Endothelial cell of umbilical vein (primary cell): ENCODE data around the gene LFNG. TPM values are rescaled to one million over a fixed set of nuclear protein-coding genes. Genes with fewer than 3 reads are reported as not detected.

Experiments used
- BruUV-seq: library from RNA; stranded (reverse); fragments of 400-500 nt; replicated peaks from 2 replicates; lab custom pipeline; 2021; lab: Mats Ljungman, UMichigan
- CTCF ChIA-PET: fragments of 300-600, 350-600 bp; sonication (Branson Sonifier 250); formaldehyde crosslinking; loops from one replicate; lab custom pipeline; 2021; ENCODE audit warnings: antibody characterized with exemption, inconsistent platforms; lab: Charles Lee
- POLR2A ChIA-PET: fragments of 300-600, 350-600 bp; sonication (Branson Sonifier 250); formaldehyde crosslinking; loops from one replicate; lab custom pipeline; 2021; ENCODE audit warnings: antibody characterized with exemption, inconsistent platforms; lab: Charles Lee
- DNase-seq: peaks from one replicate; pipeline ENCODE4 v3.0.0-alpha.2; 2011; ENCODE audit warnings: low read depth, low spot score
- FAIRE-seq: peaks from 2 replicates; lab custom pipeline; 2011; peaks lifted over from hg19 to GRCh38; lab: Jason Lieb, UNC
- H2AFZ ChIP-seq: 2 replicates; pipeline ENCODE4 v1.6.0; 2012; ENCODE audit warnings: low read depth, low read length, control low read depth, inconsistent platforms
- H3K27ac ChIP-seq: 2 replicates; pipeline ENCODE4 v1.5.1; 2011; ENCODE audit warnings: low read depth, mild to moderate bottlenecking, control low read depth, low read length, moderate library complexity; ENCODE audit not compliant: insufficient read depth
- H3K27me3 ChIP-seq, 2 experiments: 2 replicates each; pipeline versions ENCODE4 v1.6.0 to v1.6.1; 2011; ENCODE audit warnings: low read length in 2 of 2, mixed read lengths in 1 of 2; ENCODE audit not compliant: control insufficient read depth in 2 of 2, insufficient read depth in 2 of 2
- H3K36me3 ChIP-seq, 2 experiments: 2 replicates in 1 of 2; 3 replicates in 1 of 2; pipeline ENCODE4 v1.5.1; 2011; ENCODE audit warnings: low read length in 2 of 2, mild to moderate bottlenecking in 1 of 2, moderate library complexity in 1 of 2; ENCODE audit not compliant: control insufficient read depth in 2 of 2, insufficient read depth in 2 of 2; ENCODE audit errors: extremely low read depth in 1 of 2
- H3K4me1 ChIP-seq: 3 replicates; pipeline ENCODE4 v1.5.1; 2011; ENCODE audit warnings: mild to moderate bottlenecking, low read length; ENCODE audit not compliant: control insufficient read depth, insufficient read depth; ENCODE audit errors: extremely low read depth
- H3K4me2 ChIP-seq: 2 replicates; pipeline ENCODE4 v1.6.1; 2011; ENCODE audit warnings: low read length, control low read depth, mixed read lengths; ENCODE audit not compliant: insufficient read depth
- H3K4me3 ChIP-seq, 3 experiments: fragments of 200-600 bp in 1 of 3; sonication (generic), shearing (Covaris generic) in 1 of 3; replicated peaks in 1 of 3; 2 replicates each; pipeline ENCODE4 v1.5.1; 2011 to 2016; ENCODE audit warnings: control low read depth in 3 of 3, low read length in 3 of 3, mild to moderate bottlenecking in 2 of 3, inconsistent platforms in 1 of 3, low read depth in 1 of 3, moderate library complexity in 1 of 3; ENCODE audit not compliant: insufficient read depth in 1 of 3
- H3K79me2 ChIP-seq: 2 replicates; pipeline ENCODE4 v1.6.0; 2012; ENCODE audit warnings: low read length, inconsistent platforms; ENCODE audit not compliant: control insufficient read depth, insufficient read depth
- H3K9ac ChIP-seq: replicated peaks from 2 replicates; pipeline ENCODE3; 2011; ENCODE audit warnings: low read length, control low read depth; ENCODE audit not compliant: insufficient read depth; ENCODE audit errors: extremely low read depth
- H3K9me1 ChIP-seq: replicated peaks from 3 replicates; pipeline ENCODE4 v1.6.0; 2011; ENCODE audit warnings: mild to moderate bottlenecking, low read length; ENCODE audit not compliant: control insufficient read depth, insufficient read depth; ENCODE audit errors: extremely low read depth
- H3K9me3 ChIP-seq: replicated peaks from 2 replicates; pipeline ENCODE4 v1.5.1; 2012; ENCODE audit warnings: low read length, inconsistent platforms; ENCODE audit not compliant: control insufficient read depth, insufficient read depth
- H4K20me1 ChIP-seq: replicated peaks from 2 replicates; pipeline ENCODE3; 2011; ENCODE audit warnings: mild to moderate bottlenecking, low read length; ENCODE audit not compliant: control insufficient read depth, insufficient read depth; ENCODE audit errors: extremely low read depth
- CTCF ChIP-seq, 2 donors: IDR thresholded peaks; 1 replicate in 1 of 2; 2 replicates in 1 of 2; pipeline ENCODE4 v1.5.1; 2011; ENCODE audit warnings: low read length in 2 of 2, mild to moderate bottlenecking in 2 of 2, moderate library complexity in 2 of 2, control low read depth in 1 of 2, inconsistent platforms in 1 of 2, low read depth in 1 of 2; ENCODE audit not compliant: insufficient read depth in 1 of 2; ENCODE audit errors: extremely low read depth in 1 of 2
- FOS ChIP-seq: IDR thresholded peaks from 2 replicates; pipeline ENCODE4 v1.6.1; 2011; ENCODE audit warnings: mild to moderate bottlenecking, low read length, moderate library complexity, borderline replicate concordance; ENCODE audit not compliant: insufficient read depth
- MAX ChIP-seq: IDR thresholded peaks from 2 replicates; pipeline ENCODE4 v1.6.1; 2011; ENCODE audit not compliant: insufficient read depth, insufficient read length
- MYC ChIP-seq: IDR thresholded peaks from one replicate; pipeline ENCODE4 v1.6.1; 2011; ENCODE audit warnings: mild to moderate bottlenecking, low read depth, low read length
- POLR2A ChIP-seq: IDR thresholded peaks from 2 replicates; pipeline ENCODE4 v1.6.1; 2012; ENCODE audit warnings: low read depth, mild to moderate bottlenecking, control low read depth, low read length
- dilution Hi-C: fragments of 300-500 bp; cut with MboI; formaldehyde crosslinking; loops from one replicate; pipeline ENCODE4 v1.15.0; 2019; ENCODE audit warnings: low sequenced_read_pairs; ENCODE audit not compliant: extremely low pct_ligation_motif_present
- intact Hi-C: fragments of 100-400 bp; cut with micrococcal nuclease; formaldehyde crosslinking; loops from one replicate; pipeline ENCODE4 v1.10.0; 2022
- polyA plus RNA-seq, 4 experiments: library from polyadenylated mRNA; depleted of rRNA in 3 of 4; stranded (reverse) in 3 of 4; unstranded in 1 of 4; fragments of >200 nt; gene quantifications; 2 replicates each; pipeline versions ENCODE4 v1.2.1 to v1.2.3, GENCODE V29; 2011 to 2012; ENCODE audit warnings: missing spikeins in 1 of 4
- total RNA-seq: library from RNA; stranded (reverse); gene quantifications from 2 replicates; pipeline ENCODE4 v1.2.3, GENCODE V29; 2021

The LFNG gene
- total and polyA plus RNA-seq, 2 donors (not counting 3 experiments of a cell fraction or from before 2014, with no cell fraction given): 12.6 to 13.1 TPM

- CTCF ChIA-PET: no interaction called here
- Histone ChIP-seq H3K27ac (no peak overlapping the region), H3K9ac (no peak overlapping the region), H2AFZ (no peak overlapping the region), H3K79me2 (peaks cover 13% of the 10 kb centered on the region), H3K9me1 (no peaks in the 10 kb centered on the region), H3K4me3 (no peak overlapping the region), H4K20me1 (no peaks in the 10 kb centered on the region), H3K4me2 (no peak overlapping the region), H3K36me3 (peaks cover 0 to 2% of the 10 kb centered on the region in 2 experiments), H3K27me3 (no peaks in the 10 kb centered on the region), H3K4me1 (peaks cover 9% of the 10 kb centered on the region), H3K9me3 (no peaks in the 10 kb centered on the region)
- TF ChIP-seq FOS: no peak
- no peak for TF ChIP-seq MAX
- TF ChIP-seq MYC: no peak
- TF ChIP-seq CTCF (IDR thresholded peaks at IDR 0.05; ENCODE audit: extremely low read depth in 1 of 2, insufficient read depth in 1 of 2, low read depth in 1 of 2, low read length in 2 of 2): no peak
- no peak for TF ChIP-seq POLR2A
- intact Hi-C loops (no loop called here), dilution Hi-C loops (no loop called here)
- POLR2A ChIA-PET: no interaction called here
- BruUV-seq: no TSS peak
- DNase-seq (no peak), FAIRE-seq (no peak)
Observed at GRCh38 chr7:2553108-2553507, 33.5 kb downstream of the LFNG start.
